Neural cell (in vitro differentiated cells): Measurements from ENCODE around the gene HTRA2. TPM values are rescaled to one million over a fixed set of nuclear protein-coding genes. Genes with fewer than 3 reads are reported as not detected.
A peak's percentile ranks its signal among the peaks of the same experiment; 100 is the strongest.

Experiments
- H2AFZ ChIP-seq: fragments of 200-600, 300-800 bp; sonication (generic), shearing (Covaris generic); 2 replicates; pipeline ENCODE4 v1.6.0; 2014; ENCODE audit warnings: low read depth, mild to moderate bottlenecking, antibody characterized with exemption, low read length, moderate library complexity
- H3F3A ChIP-seq: fragments of 200-600 bp; shearing (Covaris generic); 2 replicates; pipeline ENCODE4 v1.6.1; 2016; ENCODE audit warnings: mild to moderate bottlenecking, moderate library complexity, mixed read lengths, antibody characterized with exemption, low read length; ENCODE audit not compliant: insufficient read depth, poor library complexity, severe bottlenecking
- H3K27ac ChIP-seq: fragments of 200-600, 300-800 bp; sonication (generic), shearing (Covaris generic); 2 replicates; pipeline ENCODE4 v1.5.1; 2014; ENCODE audit warnings: mild to moderate bottlenecking, low read length, moderate library complexity
- H3K27me3 ChIP-seq: fragments of 300-800, 200-600 bp; sonication (generic), shearing (Covaris generic); 2 replicates; pipeline ENCODE4 v1.6.0; 2014; ENCODE audit warnings: mild to moderate bottlenecking, low read depth, low read length, moderate library complexity; ENCODE audit not compliant: insufficient read depth
- H3K36me3 ChIP-seq: fragments of 300-800, 200-600 bp; sonication (generic), shearing (Covaris generic); 2 replicates; pipeline ENCODE4 v1.5.1; 2014; ENCODE audit warnings: mild to moderate bottlenecking, antibody characterized with exemption, low read length, moderate library complexity; ENCODE audit not compliant: insufficient read depth
- H3K4me2 ChIP-seq: fragments of 300-800, 200-600 bp; sonication (generic), shearing (Covaris generic); 2 replicates; pipeline ENCODE4 v1.6.0; 2014; ENCODE audit warnings: mild to moderate bottlenecking, low read length
- H3K4me3 ChIP-seq: fragments of 300-800, 200-600 bp; sonication (generic), shearing (Covaris generic); 2 replicates; pipeline ENCODE4 v1.5.1; 2014; ENCODE audit warnings: mild to moderate bottlenecking, low read length, moderate library complexity
- H3K79me2 ChIP-seq: fragments of 200-600 bp; shearing (Covaris generic); replicated peaks from 2 replicates; pipeline ENCODE4 v1.6.0; 2014; ENCODE audit warnings: mild to moderate bottlenecking, low read length, moderate library complexity; ENCODE audit not compliant: insufficient read depth
- H3K9ac ChIP-seq: fragments of 300-800, 200-600 bp; sonication (generic), shearing (Covaris generic); 2 replicates; pipeline ENCODE4 v1.6.1; 2016; ENCODE audit warnings: mild to moderate bottlenecking, low read length, mixed read lengths
- H3K9me2 ChIP-seq: fragments of 200-600 bp; shearing (Covaris generic); 2 replicates; pipeline ENCODE4 v1.6.1; 2016; ENCODE audit warnings: mild to moderate bottlenecking, low read length, mixed read lengths; ENCODE audit not compliant: insufficient read depth
- H3K9me3 ChIP-seq: fragments of 200-600, 300-800 bp; sonication (generic), shearing (Covaris generic); 2 replicates; pipeline ENCODE4 v1.6.1; 2016; ENCODE audit warnings: mild to moderate bottlenecking, mixed run types, low read length, moderate library complexity, mixed read lengths
- H4K20me1 ChIP-seq: fragments of 200-600 bp; shearing (Covaris generic); 2 replicates; pipeline ENCODE4 v1.6.1; 2016; ENCODE audit warnings: mild to moderate bottlenecking, mixed run types; ENCODE audit not compliant: insufficient read depth
- EP300 ChIP-seq: fragments of 450-650 bp; conservative IDR thresholded peaks from 2 replicates; pipeline ENCODE4 v1.6.1; 2014; ENCODE audit warnings: antibody characterized with exemption, mild to moderate bottlenecking, moderate library complexity; ENCODE audit not compliant: poor library complexity, severe bottlenecking
- EZH2 ChIP-seq: fragments of 200-600, 300-800 bp; shearing (Covaris generic), sonication (generic); IDR thresholded peaks from 2 replicates; pipeline ENCODE4 v1.6.1; 2014; ENCODE audit warnings: antibody characterized with exemption, low read length, borderline replicate concordance, mild to moderate bottlenecking; ENCODE audit not compliant: insufficient read depth, poor library complexity, severe bottlenecking
- MXI1 ChIP-seq: fragments of 450-650 bp; conservative IDR thresholded peaks from 2 replicates; pipeline ENCODE4 v1.6.1; 2014; ENCODE audit warnings: antibody characterized with exemption, mild to moderate bottlenecking; ENCODE audit not compliant: poor library complexity, severe bottlenecking
- POLR2AphosphoS5 ChIP-seq: IDR thresholded peaks from 2 replicates; pipeline ENCODE4 v1.6.1; 2012
- RAD21 ChIP-seq: fragments of 450-650 bp; conservative IDR thresholded peaks from 2 replicates; pipeline ENCODE4 v1.6.1; 2014; ENCODE audit warnings: antibody characterized with exemption, mild to moderate bottlenecking, moderate library complexity
- SMC3 ChIP-seq: fragments of 450-650 bp; conservative IDR thresholded peaks from 2 replicates; pipeline ENCODE4 v1.6.1; 2014; ENCODE audit warnings: antibody characterized with exemption, mild to moderate bottlenecking, moderate library complexity; ENCODE audit not compliant: poor library complexity
- TAF1 ChIP-seq: IDR thresholded peaks from 2 replicates; pipeline ENCODE4 v1.6.1; 2012; ENCODE audit warnings: low read depth
- polyA plus RNA-seq: library from polyadenylated mRNA; depleted of rRNA; stranded (reverse); fragments of >200 nt; gene quantifications from 2 replicates; pipeline ENCODE4 v1.2.3, GENCODE V29; 2014
- TF ChIP-seq, protein P1 (sequence below): fragments of 450-650 bp; IDR thresholded peaks from 2 replicates; pipeline ENCODE4 v1.5.1; 2014; ENCODE audit warnings: antibody characterized with exemption, mild to moderate bottlenecking, moderate library complexity; ENCODE audit not compliant: poor library complexity, severe bottlenecking

The HTRA2 gene
- polyA plus RNA-seq, 1 donor from 2014 or later, result 126 TPM

- Histone ChIP-seq H3K9me3 (no peaks in the 10 kb centered on the region), H3K9me2 (no peaks in the 10 kb centered on the region), H3K4me2 (no peak overlapping the region), H3K4me3 (peak overlapping the region; percentile 81), H3K9ac (peak overlapping the region; percentile 72), H2AFZ (peak overlapping the region; percentile 79), H3K79me2 (no peaks in the 10 kb centered on the region), H3F3A (no peaks in the 10 kb centered on the region), H3K27me3 (peaks cover 29% of the 10 kb centered on the region), H3K36me3 (no peaks in the 10 kb centered on the region), H4K20me1 (no peaks in the 10 kb centered on the region), H3K27ac (no peak overlapping the region)
- TF ChIP-seq, protein P1, sequence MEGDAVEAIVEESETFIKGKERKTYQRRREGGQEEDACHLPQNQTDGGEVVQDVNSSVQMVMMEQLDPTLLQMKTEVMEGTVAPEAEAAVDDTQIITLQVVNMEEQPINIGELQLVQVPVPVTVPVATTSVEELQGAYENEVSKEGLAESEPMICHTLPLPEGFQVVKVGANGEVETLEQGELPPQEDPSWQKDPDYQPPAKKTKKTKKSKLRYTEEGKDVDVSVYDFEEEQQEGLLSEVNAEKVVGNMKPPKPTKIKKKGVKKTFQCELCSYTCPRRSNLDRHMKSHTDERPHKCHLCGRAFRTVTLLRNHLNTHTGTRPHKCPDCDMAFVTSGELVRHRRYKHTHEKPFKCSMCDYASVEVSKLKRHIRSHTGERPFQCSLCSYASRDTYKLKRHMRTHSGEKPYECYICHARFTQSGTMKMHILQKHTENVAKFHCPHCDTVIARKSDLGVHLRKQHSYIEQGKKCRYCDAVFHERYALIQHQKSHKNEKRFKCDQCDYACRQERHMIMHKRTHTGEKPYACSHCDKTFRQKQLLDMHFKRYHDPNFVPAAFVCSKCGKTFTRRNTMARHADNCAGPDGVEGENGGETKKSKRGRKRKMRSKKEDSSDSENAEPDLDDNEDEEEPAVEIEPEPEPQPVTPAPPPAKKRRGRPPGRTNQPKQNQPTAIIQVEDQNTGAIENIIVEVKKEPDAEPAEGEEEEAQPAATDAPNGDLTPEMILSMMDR, result no peak
- TF ChIP-seq EP300 (no peak), MXI1 (no peak), EZH2 (no peak), TAF1 (no peak), POLR2AphosphoS5 (no peak), SMC3 (no peak), RAD21 (no peak)
These were observed 25.2 kb downstream of the HTRA2 start for GRCh38 chr2:74554820-74555531.

DNA sequence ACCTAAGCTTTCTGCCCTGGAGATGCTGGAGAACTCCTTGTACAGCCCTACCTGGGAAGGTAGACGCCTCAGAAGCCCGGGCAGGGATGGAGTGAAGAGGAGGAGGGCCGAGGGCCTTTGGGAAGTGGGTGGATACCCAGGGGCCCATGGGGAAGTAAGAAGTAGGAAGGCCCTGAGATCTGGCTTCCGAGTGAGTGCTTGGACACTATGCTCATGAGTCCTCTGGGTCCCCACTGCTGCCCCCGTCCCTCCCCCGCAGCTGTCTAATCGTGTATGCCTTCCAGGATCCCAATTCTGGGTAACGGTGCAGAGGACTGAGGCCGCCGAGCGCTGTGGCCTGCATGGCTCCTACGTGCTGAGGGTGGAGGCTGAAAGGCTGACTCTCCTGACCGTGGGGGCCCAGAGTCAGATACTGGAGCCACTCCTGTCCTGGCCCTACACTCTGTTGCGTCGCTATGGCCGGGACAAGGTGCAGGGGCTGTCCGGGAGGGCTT is 25.9 kb downstream of the HTRA2 start:
- Histone ChIP-seq H3K4me3 (peak overlapping the region; percentile 81), H3K36me3 (no peaks in the 10 kb centered on the region), H2AFZ (no peak overlapping the region), H3K9me2 (no peaks in the 10 kb centered on the region), H3K9me3 (no peaks in the 10 kb centered on the region), H3K9ac (no peak overlapping the region), H3K27me3 (peaks cover 24% of the 10 kb centered on the region), H4K20me1 (no peaks in the 10 kb centered on the region), H3K27ac (no peak overlapping the region), H3K79me2 (no peaks in the 10 kb centered on the region), H3F3A (no peaks in the 10 kb centered on the region), H3K4me2 (no peak overlapping the region)
- TF ChIP-seq RAD21, result no peak
- TF ChIP-seq, protein P1, result no peak
- TF ChIP-seq TAF1, result no peak
- no peak for TF ChIP-seq EZH2
- TF ChIP-seq EP300, result no peak

- no peaks in the 10 kb centered on the region for H3F3A ChIP-seq
- H3K4me2 ChIP-seq, result no peak overlapping the region
- no peaks in the 10 kb centered on the region for H3K9me3 ChIP-seq
- H3K27me3 ChIP-seq, result peaks cover 25% of the 10 kb centered on the region
- TF ChIP-seq MXI1, result no peak
- no peak for TF ChIP-seq POLR2AphosphoS5
- TF ChIP-seq TAF1, result no peak
- TF ChIP-seq EZH2, result no peak
- no peak overlapping the region for H3K4me3 ChIP-seq
- no peak overlapping the region for H2AFZ ChIP-seq
- H3K36me3 ChIP-seq, result no peaks in the 10 kb centered on the region
- no peaks in the 10 kb centered on the region for H4K20me1 ChIP-seq
- no peaks in the 10 kb centered on the region for H3K79me2 ChIP-seq
- no peak overlapping the region for H3K9ac ChIP-seq
- H3K27ac ChIP-seq, result no peak overlapping the region
- no peaks in the 10 kb centered on the region for H3K9me2 ChIP-seq
These were observed 26.4 kb downstream of the HTRA2 start for GRCh38 chr2:74556159-74556558.
